ENCODE measurements around the gene GPR161. TPM values are rescaled to one million over a fixed set of nuclear protein-coding genes. Genes with fewer than 3 reads are reported as not detected.

The GPR161 gene
- total and polyA plus RNA-seq, 10 of the 15 experiments (the other 5 are each of a cell fraction or from before 2014, with no cell fraction given), result 0.07 to 0.49 (median 0.34) TPM; not detected in 2

DNA sequence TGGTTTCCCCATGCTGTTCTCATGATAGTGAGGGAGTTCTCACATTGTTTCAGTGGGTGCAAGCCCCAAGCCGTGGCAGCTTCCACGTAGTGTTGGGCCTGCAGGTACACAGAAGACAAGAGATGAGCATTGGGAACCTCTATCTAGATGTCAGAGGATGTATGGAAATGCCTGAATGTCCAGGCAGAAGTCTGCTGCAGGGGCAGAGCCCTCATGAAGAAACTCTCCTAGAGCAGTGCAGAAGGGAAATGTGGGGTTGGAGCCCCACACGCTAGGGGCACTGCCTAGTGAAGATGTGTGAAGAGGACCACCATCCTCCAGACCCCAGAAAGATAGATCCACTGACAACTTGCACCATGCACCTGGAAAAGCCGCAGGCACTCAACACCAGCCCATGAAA, 17.0 kb downstream of the GPR161 start:
- Histone ChIP-seq H3K36me3 (ENCODE audit: control insufficient read depth in 2 of 2, insufficient read depth in 2 of 2, low read length in 1 of 2) (no peaks in the 10 kb centered on the region), H3K4me3 (no peak overlapping the region), H3K27me3 (replicated peaks in 1 of 2; ENCODE audit: control insufficient read depth in 2 of 2, insufficient read depth in 2 of 2, low read length in 1 of 2) (peaks cover 0 to 4% of the 10 kb centered on the region in 2 experiments; a peak in 3 of 4 replicates), H3K9ac (ENCODE audit: control insufficient read depth, insufficient read depth, low read length) (no peak overlapping the region), H3K9me3 (replicated peaks; ENCODE audit: control insufficient read depth, insufficient read depth, low read length) (peaks cover 5% of the 10 kb centered on the region; the same call in 1 of the 3 replicates), H2AFZ (ENCODE audit: control insufficient read depth, low read depth, low read length) (no peak overlapping the region), H4K20me1 (ENCODE audit: control insufficient read depth, insufficient read depth) (no peaks in the 10 kb centered on the region), H3K4me2 (ENCODE audit: control insufficient read depth, insufficient read depth) (no peak overlapping the region), H3K79me2 (ENCODE audit: control insufficient read depth, insufficient read depth, low read length) (no peaks in the 10 kb centered on the region), H3K27ac (ENCODE audit: control insufficient read depth, insufficient read depth) (no peak overlapping the region), H3K4me1 (ENCODE audit: control insufficient read depth, insufficient read depth, low read length) (no peaks in the 10 kb centered on the region)
- intact Hi-C loops (cut with micrococcal nuclease; ENCODE audit: unreplicated experiment) (no loop called here), in situ Hi-C loops (cut with MboI) (no loop called here)
- TF ChIP-seq WRNIP1 (IDR thresholded peaks at IDR 0.05; ENCODE audit: borderline replicate concordance, low read depth, low read length) (no peak), RAD21 (IDR thresholded peaks at IDR 0.05; ENCODE audit: insufficient read depth, low read depth, low read length) (no peak), HCFC1 (IDR thresholded peaks at IDR 0.05; ENCODE audit: low read length) (no peak), HDAC2 (IDR thresholded peaks at IDR 0.05) (no peak), ZNF207 (IDR thresholded peaks at IDR 0.05; ENCODE audit: borderline replicate concordance) (no peak), SUZ12 (IDR thresholded peaks at IDR 0.05; ENCODE audit: unreplicated experiment) (no peak), EED (IDR thresholded peaks at IDR 0.05; ENCODE audit: low read depth) (no peak)
- TF ChIP-seq, protein P1, sequence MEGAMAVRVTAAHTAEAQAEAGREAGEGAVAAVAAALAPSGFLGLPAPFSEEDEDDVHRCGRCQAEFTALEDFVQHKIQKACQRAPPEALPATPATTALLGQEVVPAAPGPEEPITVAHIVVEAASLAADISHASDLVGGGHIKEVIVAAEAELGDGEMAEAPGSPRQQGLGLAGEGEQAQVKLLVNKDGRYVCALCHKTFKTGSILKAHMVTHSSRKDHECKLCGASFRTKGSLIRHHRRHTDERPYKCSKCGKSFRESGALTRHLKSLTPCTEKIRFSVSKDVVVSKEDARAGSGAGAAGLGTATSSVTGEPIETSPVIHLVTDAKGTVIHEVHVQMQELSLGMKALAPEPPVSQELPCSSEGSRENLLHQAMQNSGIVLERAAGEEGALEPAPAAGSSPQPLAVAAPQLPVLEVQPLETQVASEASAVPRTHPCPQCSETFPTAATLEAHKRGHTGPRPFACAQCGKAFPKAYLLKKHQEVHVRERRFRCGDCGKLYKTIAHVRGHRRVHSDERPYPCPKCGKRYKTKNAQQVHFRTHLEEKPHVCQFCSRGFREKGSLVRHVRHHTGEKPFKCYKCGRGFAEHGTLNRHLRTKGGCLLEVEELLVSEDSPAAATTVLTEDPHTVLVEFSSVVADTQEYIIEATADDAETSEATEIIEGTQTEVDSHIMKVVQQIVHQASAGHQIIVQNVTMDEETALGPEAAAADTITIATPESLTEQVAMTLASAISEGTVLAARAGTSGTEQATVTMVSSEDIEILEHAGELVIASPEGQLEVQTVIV (IDR thresholded peaks at IDR 0.05; ENCODE audit: borderline replicate concordance, partially characterized antibody), result no peak
- TF ChIP-seq, protein P2, sequence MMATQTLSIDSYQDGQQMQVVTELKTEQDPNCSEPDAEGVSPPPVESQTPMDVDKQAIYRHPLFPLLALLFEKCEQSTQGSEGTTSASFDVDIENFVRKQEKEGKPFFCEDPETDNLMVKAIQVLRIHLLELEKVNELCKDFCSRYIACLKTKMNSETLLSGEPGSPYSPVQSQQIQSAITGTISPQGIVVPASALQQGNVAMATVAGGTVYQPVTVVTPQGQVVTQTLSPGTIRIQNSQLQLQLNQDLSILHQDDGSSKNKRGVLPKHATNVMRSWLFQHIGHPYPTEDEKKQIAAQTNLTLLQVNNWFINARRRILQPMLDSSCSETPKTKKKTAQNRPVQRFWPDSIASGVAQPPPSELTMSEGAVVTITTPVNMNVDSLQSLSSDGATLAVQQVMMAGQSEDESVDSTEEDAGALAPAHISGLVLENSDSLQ (IDR thresholded peaks at IDR 0.05), result no peak
- DNase-seq (ENCODE audit: low read depth, low spot score) (no peak), ATAC-seq (no peak), FAIRE-seq (no peak)
- BruUV-seq (replicated peaks), result no TSS peak
- POLR2A ChIA-PET, result interaction anchor here (0.6 kb wide), 1 partner anchor 184 kb away, joined by 3 read pairs; no protein-coding TSS in a partner anchor
- CTCF ChIA-PET, result interaction anchor here (0.6 to 1.3 kb wide), 2 partner anchors 36 to 1021 kb away, joined by 4 read pairs; no protein-coding TSS in a partner anchor
- SMC1A ChIA-PET (ENCODE audit: uncharacterized antibody, unreplicated experiment), result no interaction called here
- RAD21 ChIA-PET (ENCODE audit: unreplicated experiment), result no interaction called here
- 9% methylated on average over 4 of the region's 4 CpGs for WGBS (ENCODE audit: insufficient coverage, insufficient replicate concordance, low lambda C conversion rate, missing lambda C conversion rate)
